HG03521 (cell line): ENCODE results near the gene TNRC18.
"Not testable (repeated sequence)": the region's sequence is repeated elsewhere in the genome, so short reads cannot be mapped to it uniquely, and the experiment has no call there.

ENCODE experiments used
- ATAC-seq: cut with Tn5 transposase; IDR thresholded peaks from one replicate; pipeline ENCODE4 v1.9.1; 2021; ENCODE audit warnings: mild to moderate bottlenecking, moderate library complexity; ENCODE audit not compliant: unreplicated experiment

The TNRC18 gene

GRCh38 chr7:5423306-5423975 lies at the start of gene TNRC18:
Gene TNRC18 (minus strand): TSS chr7:5423834. CDS start chr7:5421246, 2,588 bp downstream.
- no peak for ATAC-seq

DNA sequence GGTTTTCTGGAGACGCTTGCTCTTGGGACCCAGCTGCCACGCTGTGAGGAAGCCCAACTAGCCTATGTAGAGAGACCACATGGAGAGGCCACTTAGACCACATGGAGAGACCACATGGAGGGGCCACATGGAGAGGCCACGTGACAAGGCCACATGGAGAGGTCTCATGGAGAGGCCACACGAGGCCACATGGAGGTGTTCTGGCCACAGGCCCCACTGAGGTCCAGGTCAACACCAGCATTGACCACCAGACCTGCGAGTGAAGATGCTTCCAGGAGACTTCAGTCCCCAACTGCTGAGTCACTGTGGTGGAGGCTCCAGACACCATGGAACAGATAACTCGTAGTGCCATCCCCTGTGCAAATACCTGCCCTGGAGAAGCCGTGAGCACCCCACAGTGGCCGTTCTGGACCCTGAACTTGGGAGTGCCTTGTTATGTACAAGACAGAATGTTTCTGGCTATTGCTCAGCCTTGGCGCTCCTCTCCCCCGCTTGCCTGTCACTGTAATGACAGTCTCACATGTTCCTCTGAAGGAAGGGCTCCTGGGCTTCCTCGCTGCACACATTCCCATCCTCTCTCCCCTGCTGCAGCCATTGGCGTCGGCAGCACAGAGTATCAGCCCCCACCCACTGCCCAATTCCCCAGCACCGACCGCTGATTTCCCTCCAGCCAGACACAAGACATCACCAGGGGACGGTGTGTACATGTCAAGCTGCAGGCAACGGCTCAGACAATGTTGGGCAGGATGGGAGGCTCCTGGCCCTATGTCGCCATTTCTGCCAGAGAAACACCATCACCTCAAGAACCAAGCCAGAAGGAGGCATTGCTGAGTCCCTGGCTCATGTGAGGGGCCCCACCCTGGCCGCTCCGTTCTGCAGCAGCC lies 49.0 kb upstream of the TNRC18 start:
- no peak for ATAC-seq

DNA sequence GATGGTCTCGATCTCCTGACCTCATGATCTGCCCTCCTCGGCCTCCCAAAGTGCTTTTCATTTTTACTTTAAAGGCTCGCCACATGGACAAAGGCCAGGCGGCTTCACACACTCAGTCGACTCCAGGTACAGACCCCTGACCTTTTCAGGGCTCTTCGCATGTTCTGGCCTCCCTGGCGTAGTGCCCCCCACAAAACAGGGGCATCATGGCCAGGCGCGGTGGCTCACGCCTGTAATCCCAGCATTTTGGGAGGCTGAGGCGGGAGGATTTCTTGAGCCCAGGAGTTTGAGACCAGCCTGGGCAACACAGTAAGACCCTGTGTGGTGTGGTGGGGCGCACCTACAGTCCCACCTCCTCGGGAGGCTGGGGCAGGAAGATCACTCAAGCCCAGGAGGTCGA lies 48.0 kb upstream of the TNRC18 start:
- ATAC-seq, result not testable (repeated sequence)

DNA sequence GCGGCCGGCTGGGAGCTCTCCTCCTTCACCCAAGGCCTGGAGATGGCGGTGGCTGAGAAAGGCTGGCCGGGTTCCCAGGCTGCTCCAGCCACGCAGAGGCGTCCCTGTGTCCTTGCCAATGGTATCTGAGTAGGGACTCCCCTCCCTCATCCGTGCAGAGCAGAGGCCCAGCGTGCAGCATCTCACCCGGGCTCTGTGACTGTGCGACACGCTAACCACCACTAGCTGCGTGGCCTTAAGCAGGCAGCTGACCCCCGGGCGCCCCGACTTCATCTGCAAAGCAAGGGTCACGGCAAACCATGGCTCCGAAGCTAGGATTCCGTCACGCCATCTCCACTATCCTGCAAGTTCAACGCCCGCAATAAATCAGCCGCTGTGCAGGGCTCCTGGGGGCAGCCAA lies 47.2 kb upstream of the TNRC18 start:
- no peak for ATAC-seq

DNA sequence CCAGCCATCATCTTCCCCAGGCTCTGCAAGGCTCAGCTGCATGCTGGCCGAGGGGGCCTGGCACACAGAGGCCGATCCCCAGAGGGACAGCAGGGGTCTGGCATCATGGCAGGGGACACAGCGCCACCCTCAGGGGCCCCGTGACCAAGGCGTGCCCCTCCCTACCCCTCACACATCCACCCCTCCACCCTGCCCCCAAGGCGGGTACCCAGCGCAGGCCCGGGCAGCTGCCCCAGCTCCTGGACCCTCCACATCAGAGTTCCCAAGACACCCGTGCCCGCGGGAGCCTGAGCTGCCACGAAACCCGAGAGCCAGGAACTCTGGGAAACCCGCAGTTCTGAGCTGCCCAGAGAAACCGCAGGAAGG lies 46.5 kb upstream of the TNRC18 start:
- ATAC-seq, result no peak

DNA sequence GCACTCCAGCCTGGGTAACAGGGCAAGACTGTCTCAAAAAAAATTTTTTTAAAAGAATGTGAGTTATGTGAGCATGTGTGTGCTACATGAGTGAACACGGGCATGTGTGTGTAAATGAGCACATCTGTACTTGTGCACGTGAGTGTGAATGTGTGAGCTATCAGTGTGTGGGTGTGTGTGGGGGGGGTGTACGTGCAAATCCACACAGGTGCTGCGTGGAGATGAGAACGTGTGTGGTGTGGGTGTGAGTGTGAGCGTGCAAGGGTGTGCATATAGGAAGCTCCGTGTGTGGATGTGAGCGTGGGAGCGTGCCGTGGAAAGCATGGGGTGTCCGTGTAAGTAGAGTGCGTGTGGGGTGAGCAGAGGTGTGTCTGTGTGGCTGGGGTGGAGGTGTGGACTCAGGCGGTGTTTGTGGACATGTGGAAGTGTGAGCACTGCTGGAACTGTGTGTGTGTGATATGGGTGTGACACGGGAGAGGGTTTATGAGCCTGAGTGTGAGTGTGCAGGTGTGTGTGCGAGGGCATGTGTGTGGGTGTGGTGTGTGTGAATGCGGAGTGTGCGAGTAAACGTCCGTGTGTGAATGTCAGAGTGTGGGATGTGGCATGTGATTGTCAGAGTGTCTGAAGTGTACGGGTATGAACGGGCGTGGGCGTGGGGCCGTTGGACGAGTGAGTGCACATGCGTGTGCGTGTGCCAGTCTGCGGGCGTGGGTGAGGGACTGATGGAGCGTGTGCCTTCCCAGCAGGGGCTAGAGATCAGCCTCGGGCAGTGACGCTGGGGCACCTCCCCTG lies 45.9 kb upstream of the TNRC18 start:
- ATAC-seq, result no peak

DNA sequence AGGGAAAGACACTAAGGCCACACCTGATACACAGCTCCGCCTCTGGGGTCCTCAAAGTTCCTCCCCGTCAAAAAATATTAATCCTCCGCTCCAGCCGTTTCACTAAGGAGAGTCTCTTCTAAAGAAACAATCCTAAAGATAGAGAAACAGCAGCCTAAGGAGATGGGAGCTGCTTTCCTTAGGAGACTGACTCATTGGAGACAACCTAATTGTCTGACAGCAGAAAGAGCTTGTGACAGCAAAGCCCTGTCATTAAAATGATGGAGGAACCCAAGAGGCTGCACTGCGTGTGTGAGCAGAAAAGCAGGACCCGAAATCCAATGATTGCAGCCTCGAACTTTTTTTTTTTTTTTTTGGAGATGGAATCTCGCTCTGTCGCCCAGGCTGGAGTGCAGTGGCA lies 44.0 kb upstream of the TNRC18 start:
- ATAC-seq, result no peak

DNA sequence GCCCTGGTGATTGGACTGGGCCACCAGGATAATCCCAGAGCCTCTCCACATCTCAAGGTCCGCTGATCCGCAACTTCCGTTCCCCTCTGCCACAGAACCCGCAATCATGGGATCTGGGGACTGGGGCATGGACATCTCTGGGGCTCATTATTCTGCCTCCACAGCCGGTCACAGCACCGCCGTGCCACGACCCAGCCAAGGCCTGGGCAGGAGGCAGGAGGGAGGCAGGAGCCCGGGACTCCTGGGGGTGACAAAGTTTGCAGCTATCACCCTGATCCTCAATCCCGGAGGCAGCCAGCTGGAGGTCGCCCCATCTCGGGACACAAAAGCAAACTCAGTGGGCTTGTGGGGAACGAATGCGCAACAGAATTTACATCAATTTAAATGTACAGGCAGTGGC lies 42.9 kb upstream of the TNRC18 start:
- ATAC-seq, result no peak

DNA sequence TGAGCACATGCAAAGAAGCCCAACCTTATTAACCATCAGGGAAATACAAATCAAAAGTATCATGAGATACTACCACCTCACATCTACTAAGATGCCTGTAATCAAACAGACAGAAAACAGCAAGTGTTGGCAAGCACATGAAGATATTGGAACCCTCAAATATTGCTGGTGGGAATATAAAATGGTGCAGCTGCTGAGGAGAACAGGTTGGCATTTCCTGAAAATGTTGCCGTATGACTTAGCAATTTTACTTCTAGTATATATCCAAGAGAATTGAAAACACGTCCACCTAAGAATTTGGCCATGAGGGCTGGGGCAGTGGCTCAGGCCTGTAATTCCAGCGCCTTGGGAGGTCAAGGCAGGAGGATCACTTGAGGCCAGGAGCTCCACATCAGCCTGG lies 39.4 kb upstream of the TNRC18 start:
- ATAC-seq, result no peak

DNA sequence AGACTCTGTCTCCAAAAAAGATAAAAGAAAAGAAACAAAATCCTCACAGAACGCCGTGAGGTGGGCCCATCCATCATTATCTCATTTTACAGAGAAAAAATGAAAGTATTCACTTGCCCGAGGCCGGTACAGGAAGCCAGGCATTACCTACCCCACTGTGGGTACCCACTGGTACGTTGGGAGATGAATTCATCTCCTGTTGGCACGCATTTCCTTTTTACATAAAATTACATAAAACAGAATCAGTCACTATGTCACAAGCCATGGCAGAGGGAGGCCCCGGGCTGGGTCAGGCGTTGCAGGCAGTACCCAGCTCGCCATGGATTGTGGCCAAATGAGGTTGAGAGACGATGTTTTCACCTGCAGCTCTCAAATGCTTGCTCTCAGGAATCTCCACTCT lies 38.6 kb upstream of the TNRC18 start:
- ATAC-seq, result no peak

DNA sequence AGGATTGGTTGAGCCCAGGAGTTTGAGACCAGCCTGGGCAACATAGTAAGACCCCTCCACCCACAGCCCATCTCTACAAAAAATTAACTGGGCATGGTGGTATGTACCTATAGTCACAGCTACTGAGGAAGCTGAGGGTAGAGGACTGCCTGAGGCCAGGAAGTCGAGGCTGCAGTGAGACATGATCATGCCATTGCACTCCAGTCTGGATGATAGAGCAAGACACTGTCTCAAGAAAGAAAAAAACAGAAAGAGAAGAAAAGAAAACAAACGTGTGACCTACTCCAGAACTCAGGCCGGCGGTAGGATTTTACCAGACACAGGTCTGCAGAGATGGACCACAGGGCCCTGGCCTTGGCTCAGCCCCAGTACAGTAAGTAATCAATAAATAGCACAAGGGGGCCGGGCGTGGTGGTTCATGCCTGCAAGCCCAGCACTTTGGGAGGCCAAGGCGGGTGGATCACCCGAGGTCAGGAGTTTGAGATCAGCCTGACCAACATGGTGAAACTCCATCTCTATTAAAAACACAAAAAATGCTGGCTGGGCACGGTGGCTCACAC lies 35.4 kb upstream of the TNRC18 start:
- ATAC-seq, result no peak

DNA sequence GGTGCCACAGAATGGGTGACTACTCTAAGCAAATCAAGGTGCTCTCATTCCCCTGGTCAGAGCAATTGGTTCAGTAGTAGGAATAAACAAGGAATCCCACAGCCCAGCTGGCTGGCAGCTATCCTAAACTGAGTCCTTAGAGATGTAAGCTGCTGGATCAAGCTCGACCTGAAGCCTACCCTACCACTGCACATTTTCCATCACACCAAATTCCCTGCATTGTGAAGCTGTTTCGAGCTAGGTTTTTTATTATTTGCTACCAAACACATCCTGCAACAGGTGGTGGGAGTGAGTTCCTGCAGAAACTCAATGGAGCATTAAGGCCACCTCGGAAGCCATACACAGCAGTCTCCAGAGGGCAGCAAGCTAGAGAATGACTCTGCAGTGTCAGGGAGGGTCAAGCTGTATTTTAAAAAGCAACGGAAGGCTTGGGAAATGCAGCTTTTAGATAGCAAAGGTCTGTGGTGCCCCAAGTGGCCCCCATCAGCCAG lies 33.7 kb upstream of the TNRC18 start:
- ATAC-seq, result no peak

DNA sequence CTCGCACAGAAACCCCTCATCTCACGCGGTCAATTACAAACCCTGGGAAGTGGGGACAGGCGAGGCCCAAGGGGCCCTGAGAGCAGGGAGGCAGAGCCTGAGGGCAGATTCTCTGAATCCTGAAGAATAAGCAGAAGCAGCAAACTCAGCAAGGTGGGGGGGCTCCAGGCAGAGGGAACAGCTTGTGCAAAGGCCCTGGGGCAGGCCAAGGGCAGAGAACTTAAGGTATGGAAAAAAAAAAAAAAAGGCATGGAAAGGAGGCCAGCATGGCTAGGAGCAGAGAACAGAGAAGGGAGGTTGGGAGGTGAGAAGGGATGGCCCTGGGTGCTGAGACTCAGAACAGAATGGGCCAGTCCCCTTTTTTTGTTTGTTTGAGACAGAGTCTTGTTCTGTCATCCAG lies 32.8 kb upstream of the TNRC18 start:
- no peak for ATAC-seq

GRCh38 chr7:5455581-5456219 lies 32.1 kb upstream of the TNRC18 start:
- ATAC-seq, result no peak

DNA sequence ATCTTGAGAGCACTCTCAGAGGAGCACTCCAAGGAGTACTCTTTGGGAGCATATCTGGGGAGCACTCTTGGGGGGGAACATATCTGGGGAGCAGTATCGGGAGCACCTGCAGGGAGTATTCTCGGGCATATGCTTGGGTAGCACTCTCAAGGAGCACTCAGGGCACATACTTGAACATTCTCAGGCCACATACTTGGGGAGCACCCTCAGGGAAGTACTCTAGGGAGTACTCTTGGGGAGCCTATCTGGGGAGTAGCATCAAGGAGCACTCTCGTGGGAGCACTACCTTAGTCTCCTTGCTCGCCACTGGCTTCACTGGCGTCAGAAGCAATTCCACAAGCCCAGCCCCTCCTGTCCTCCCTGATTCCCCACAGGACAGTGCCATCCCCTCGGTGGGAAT lies 31.5 kb upstream of the TNRC18 start:
- ATAC-seq, result no peak

- ATAC-seq, result no peak
These were observed 30.9 kb upstream of the TNRC18 start for GRCh38 chr7:5454485-5454884.

- ATAC-seq, result no peak
These were observed 30.0 kb upstream of the TNRC18 start for GRCh38 chr7:5453566-5454075.

GRCh38 chr7:5452937-5453540 lies 29.4 kb upstream of the TNRC18 start:
- no peak for ATAC-seq

GRCh38 chr7:5452470-5452899 lies 28.9 kb upstream of the TNRC18 start:
- no peak for ATAC-seq

DNA sequence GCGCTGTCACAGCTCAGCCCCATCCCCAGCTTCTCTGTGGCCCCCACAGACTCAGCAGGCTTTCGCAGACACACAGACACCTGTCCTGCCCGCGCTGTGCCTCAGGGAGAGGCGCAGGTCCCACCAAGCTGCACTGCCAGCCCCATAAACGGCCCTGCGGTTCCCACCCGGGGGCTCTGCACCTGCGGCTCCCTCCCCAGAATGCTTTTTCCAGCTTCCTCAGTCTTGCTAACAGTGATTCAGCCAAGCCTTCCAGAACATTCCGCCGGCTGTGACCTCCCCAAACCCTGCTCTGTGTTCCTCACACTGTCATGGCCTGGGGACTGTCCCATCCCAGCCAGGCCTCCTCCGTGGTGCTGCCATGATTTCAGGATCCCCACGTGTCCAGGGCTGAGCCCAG lies 27.8 kb upstream of the TNRC18 start:
- ATAC-seq, result no peak
